DOHH2 (cell line): ENCODE data around the gene METAP1D.

Experiments
- H3F3A ChIP-seq: fragments of 200-600 bp; sonication (generic), shearing (Covaris generic); 2 replicates; pipeline ENCODE4 v1.6.0; 2016; ENCODE audit warnings: antibody characterized with exemption, mild to moderate bottlenecking; ENCODE audit not compliant: control insufficient read depth, insufficient read depth
- H3K27ac ChIP-seq: fragments of 200-600 bp; sonication (generic); 2 replicates; pipeline ENCODE4 v1.5.1; 2014; ENCODE audit warnings: low read depth, mild to moderate bottlenecking, low read length, moderate library complexity
- H3K27me3 ChIP-seq: fragments of 200-600 bp; sonication (generic); 2 replicates; pipeline ENCODE4 v1.6.1; 2014; ENCODE audit warnings: mild to moderate bottlenecking, low read length, mixed read lengths; ENCODE audit not compliant: control insufficient read depth
- H3K36me3 ChIP-seq: fragments of 200-600 bp; sonication (generic); 2 replicates; pipeline ENCODE4 v1.6.1; 2014; ENCODE audit warnings: mild to moderate bottlenecking, low read length, moderate library complexity, mixed read lengths; ENCODE audit not compliant: control insufficient read depth
- H3K4me1 ChIP-seq: fragments of 200-600 bp; sonication (generic); 2 replicates; pipeline ENCODE4 v1.6.1; 2014; ENCODE audit warnings: mild to moderate bottlenecking, low read length, mixed read lengths; ENCODE audit not compliant: control insufficient read depth
- H3K4me2 ChIP-seq: fragments of 200-600 bp; sonication (generic); 2 replicates; pipeline ENCODE4 v1.6.0; 2014; ENCODE audit warnings: mild to moderate bottlenecking, low read length, moderate library complexity
- H3K4me3 ChIP-seq: fragments of 200-600 bp; sonication (generic); 2 replicates; pipeline ENCODE4 v1.5.1; 2014; ENCODE audit warnings: mild to moderate bottlenecking, low read length, mixed read lengths
- H3K79me2 ChIP-seq: fragments of 200-600 bp; sonication (generic); 2 replicates; pipeline ENCODE4 v1.6.1; 2014; ENCODE audit warnings: mild to moderate bottlenecking, low read length, mixed read lengths; ENCODE audit not compliant: control insufficient read depth
- H3K9me2 ChIP-seq: fragments of 200-600 bp; sonication (generic); replicated peaks from 2 replicates; pipeline ENCODE4 v1.6.1; 2014; ENCODE audit warnings: mild to moderate bottlenecking, low read length, mixed read lengths; ENCODE audit not compliant: control insufficient read depth
- H3K9me3 ChIP-seq: fragments of 200-600 bp; sonication (generic); 2 replicates; pipeline ENCODE4 v1.6.1; 2014; ENCODE audit warnings: antibody characterized with exemption, low read length, mixed read lengths; ENCODE audit not compliant: control insufficient read depth, insufficient read depth
- H4K20me1 ChIP-seq: fragments of 200-600 bp; sonication (generic); 2 replicates; pipeline ENCODE4 v1.6.0; 2014; ENCODE audit warnings: low read depth, mild to moderate bottlenecking, antibody characterized with exemption, low read length, moderate library complexity; ENCODE audit not compliant: control insufficient read depth, insufficient read depth
- CTCF ChIP-seq: fragments of 200-600 bp; sonication (generic); IDR thresholded peaks from one replicate; pipeline ENCODE4 v1.5.1; 2014; ENCODE audit warnings: antibody characterized with exemption, mild to moderate bottlenecking, low read depth, low read length; ENCODE audit not compliant: poor library complexity, severe bottlenecking
- EZH2phosphoT487 ChIP-seq: fragments of 200-600 bp; sonication (generic); IDR thresholded peaks from 2 replicates; pipeline ENCODE4 v1.6.1; 2017; ENCODE audit warnings: borderline replicate concordance, mild to moderate bottlenecking, antibody characterized with exemption, low read length, moderate library complexity, mixed read lengths

METAP1D gene

DNA sequence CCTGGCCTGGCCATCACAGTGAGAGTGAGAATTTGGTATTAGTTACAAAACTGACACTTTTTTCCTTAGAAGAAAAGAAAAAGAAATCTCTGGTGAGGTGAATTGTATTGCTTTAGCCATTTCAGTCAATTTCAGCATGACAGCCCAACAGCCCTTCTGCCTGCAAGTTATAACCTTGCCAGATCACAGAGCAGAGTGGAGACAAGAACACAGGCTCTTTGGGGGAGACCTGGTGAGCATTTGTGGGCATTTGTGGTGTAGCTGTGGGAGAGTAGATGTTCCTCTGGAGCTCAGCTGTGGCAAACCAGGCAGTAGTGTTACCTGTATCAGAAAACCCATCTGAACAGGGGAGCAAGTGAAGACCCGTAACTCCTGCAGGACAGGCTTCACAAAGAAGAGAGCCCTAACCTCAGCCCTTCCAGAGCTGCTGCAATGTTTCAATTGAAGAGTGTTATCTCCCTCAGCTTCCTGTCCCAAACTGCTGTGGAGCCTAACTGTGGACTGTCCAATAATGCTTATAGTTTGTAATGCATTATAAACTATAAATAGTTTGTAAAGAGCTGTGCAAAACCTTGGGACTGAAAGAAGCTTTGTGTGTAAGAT lies 62.8 kb downstream of the METAP1D start:
- Histone ChIP-seq H3K4me2 (no peak overlapping the region), H3K4me1 (no peaks in the 10 kb centered on the region), H4K20me1 (no peaks in the 10 kb centered on the region), H3K9me3 (no peaks in the 10 kb centered on the region), H3F3A (no peaks in the 10 kb centered on the region), H3K79me2 (no peaks in the 10 kb centered on the region), H3K9me2 (no peaks in the 10 kb centered on the region), H3K4me3 (no peak overlapping the region), H3K36me3 (no peaks in the 10 kb centered on the region), H3K27ac (no peak overlapping the region), H3K27me3 (no peaks in the 10 kb centered on the region)
- TF ChIP-seq EZH2phosphoT487 = no peak
- TF ChIP-seq CTCF = no peak

GRCh38 chr2:172063446-172063845 lies 63.7 kb downstream of the METAP1D start:
- H3K4me1 ChIP-seq = no peaks in the 10 kb centered on the region
- no peak overlapping the region for H3K4me3 ChIP-seq
- TF ChIP-seq EZH2phosphoT487 (no peak), CTCF (no peak)
- H3K27ac ChIP-seq = no peak overlapping the region
- no peaks in the 10 kb centered on the region for H3K9me3 ChIP-seq
- no peaks in the 10 kb centered on the region for H4K20me1 ChIP-seq
- no peaks in the 10 kb centered on the region for H3K36me3 ChIP-seq
- no peaks in the 10 kb centered on the region for H3F3A ChIP-seq
- H3K4me2 ChIP-seq = no peak overlapping the region
- H3K79me2 ChIP-seq = no peaks in the 10 kb centered on the region
- H3K9me2 ChIP-seq = no peaks in the 10 kb centered on the region
- H3K27me3 ChIP-seq = no peaks in the 10 kb centered on the region

DNA sequence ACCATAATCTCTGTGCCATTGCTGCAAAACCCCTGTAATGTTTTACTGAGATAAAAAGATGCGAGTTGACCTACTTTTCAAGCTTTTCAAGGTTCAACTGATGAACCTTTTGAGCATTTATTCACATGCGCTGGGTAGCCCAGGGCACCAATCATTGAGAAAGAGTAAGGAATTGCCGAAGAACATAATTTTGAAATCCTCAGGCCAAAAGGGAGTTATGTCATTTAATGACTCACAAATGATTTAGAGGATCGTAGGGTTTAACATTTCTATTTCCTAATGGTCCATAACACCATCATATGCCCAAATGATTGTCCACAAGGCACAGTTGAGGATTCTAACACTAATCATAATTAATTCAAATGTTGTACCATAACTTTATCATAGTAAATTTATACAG lies 65.4 kb downstream of the METAP1D start:
- no peaks in the 10 kb centered on the region for H3K36me3 ChIP-seq
- TF ChIP-seq CTCF = no peak
- no peak for TF ChIP-seq EZH2phosphoT487

More for the DNA sequence above, 65.4 kb downstream of the METAP1D start:
- Histone ChIP-seq H3K27me3 (no peaks in the 10 kb centered on the region), H3K4me2 (no peak overlapping the region), H3K4me3 (no peak overlapping the region), H3K27ac (no peak overlapping the region), H3K79me2 (no peaks in the 10 kb centered on the region), H3K9me2 (no peaks in the 10 kb centered on the region), H3F3A (no peaks in the 10 kb centered on the region), H3K9me3 (no peaks in the 10 kb centered on the region), H3K4me1 (no peaks in the 10 kb centered on the region), H4K20me1 (no peaks in the 10 kb centered on the region)
